Calu3 (cell line): ENCODE measurements around the gene WBP1. TPM values are rescaled to one million over a fixed set of nuclear protein-coding genes. Genes with fewer than 3 reads are reported as not detected.

Experiments used
- BruUV-seq: library from RNA; stranded (reverse); fragments of 400-500 nt; replicated peaks from 2 replicates; lab custom pipeline; 2021; lab: Mats Ljungman, UMichigan
- CTCF ChIA-PET: fragments of 300-600 bp; sonication (Branson Sonifier 250); formaldehyde crosslinking; loops from one replicate; lab custom pipeline; 2022; ENCODE audit warnings: antibody characterized with exemption; lab: Charles Lee
- DNase-seq: peaks from one replicate; pipeline ENCODE4 v3.0.0; 2022
- H3K27ac Mint-ChIP-seq: one replicate; pipeline ENCODE4 v1.8.0; 2022; ENCODE audit warnings: mixed read lengths; ENCODE audit not compliant: unreplicated experiment
- H3K27me3 Mint-ChIP-seq: one replicate; pipeline ENCODE4 v1.8.0; 2022; ENCODE audit warnings: mixed read lengths; ENCODE audit not compliant: unreplicated experiment
- H3K36me3 Mint-ChIP-seq: one replicate; pipeline ENCODE4 v1.8.0; 2022; ENCODE audit warnings: mild to moderate bottlenecking, moderate library complexity, mixed read lengths; ENCODE audit not compliant: insufficient read depth, unreplicated experiment
- H3K4me1 Mint-ChIP-seq: one replicate; pipeline ENCODE4 v1.8.0; 2022; ENCODE audit warnings: mild to moderate bottlenecking, low read depth, mixed read lengths; ENCODE audit not compliant: unreplicated experiment
- H3K4me3 Mint-ChIP-seq: one replicate; pipeline ENCODE4 v1.8.0; 2022; ENCODE audit warnings: mild to moderate bottlenecking, low read depth, moderate library complexity, mixed read lengths; ENCODE audit not compliant: unreplicated experiment
- H3K9me3 Mint-ChIP-seq: one replicate; pipeline ENCODE4 v1.8.0; 2022; ENCODE audit warnings: low read depth, mixed read lengths; ENCODE audit not compliant: unreplicated experiment
- intact Hi-C: fragments of 100-400 bp; cut with micrococcal nuclease; formaldehyde crosslinking; loops from one replicate; pipeline ENCODE4 v1.10.0; 2022; ENCODE audit not compliant: unreplicated experiment
- total RNA-seq: library from RNA; stranded (reverse); gene quantifications from 2 replicates; pipeline ENCODE4 v1.2.3, GENCODE V29; 2022
- TF ChIP-seq, protein P1 (sequence below): fragments of 200-600 bp; IDR thresholded peaks from one replicate; pipeline ENCODE4 v1.8.0; 2022; ENCODE audit warnings: antibody characterized with exemption; ENCODE audit not compliant: unreplicated experiment

WBP1 gene
- total RNA-seq, 1 experiment from 2014 or later = 61.6 TPM

DNA sequence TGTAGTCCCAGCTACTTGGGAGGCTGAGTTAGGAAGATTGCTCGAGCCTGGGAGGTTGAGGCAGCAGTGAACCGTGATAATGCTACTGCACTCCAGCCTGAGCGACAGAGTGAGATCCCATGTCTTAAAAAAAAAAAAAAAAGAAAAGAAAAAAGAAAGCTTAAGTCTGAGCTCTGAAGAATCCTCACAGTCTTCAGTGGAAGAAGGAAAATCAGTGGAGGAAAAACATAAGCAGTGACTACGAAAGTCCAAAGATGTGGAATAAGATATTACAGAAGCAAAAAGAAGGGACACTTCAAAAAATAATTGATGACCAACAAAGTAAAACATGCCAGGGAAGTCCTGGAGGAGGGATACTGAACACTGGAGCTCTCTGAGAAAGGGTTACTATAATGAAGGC, 52.0 kb downstream of the WBP1 start:
- no peaks in the 10 kb centered on the region for H3K9me3 Mint-ChIP-seq
- no peak overlapping the region for H3K4me3 Mint-ChIP-seq
- TF ChIP-seq, protein P1, sequence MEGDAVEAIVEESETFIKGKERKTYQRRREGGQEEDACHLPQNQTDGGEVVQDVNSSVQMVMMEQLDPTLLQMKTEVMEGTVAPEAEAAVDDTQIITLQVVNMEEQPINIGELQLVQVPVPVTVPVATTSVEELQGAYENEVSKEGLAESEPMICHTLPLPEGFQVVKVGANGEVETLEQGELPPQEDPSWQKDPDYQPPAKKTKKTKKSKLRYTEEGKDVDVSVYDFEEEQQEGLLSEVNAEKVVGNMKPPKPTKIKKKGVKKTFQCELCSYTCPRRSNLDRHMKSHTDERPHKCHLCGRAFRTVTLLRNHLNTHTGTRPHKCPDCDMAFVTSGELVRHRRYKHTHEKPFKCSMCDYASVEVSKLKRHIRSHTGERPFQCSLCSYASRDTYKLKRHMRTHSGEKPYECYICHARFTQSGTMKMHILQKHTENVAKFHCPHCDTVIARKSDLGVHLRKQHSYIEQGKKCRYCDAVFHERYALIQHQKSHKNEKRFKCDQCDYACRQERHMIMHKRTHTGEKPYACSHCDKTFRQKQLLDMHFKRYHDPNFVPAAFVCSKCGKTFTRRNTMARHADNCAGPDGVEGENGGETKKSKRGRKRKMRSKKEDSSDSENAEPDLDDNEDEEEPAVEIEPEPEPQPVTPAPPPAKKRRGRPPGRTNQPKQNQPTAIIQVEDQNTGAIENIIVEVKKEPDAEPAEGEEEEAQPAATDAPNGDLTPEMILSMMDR = no peak
- no TSS peak for BruUV-seq
- intact Hi-C loops = no loop called here
- peak overlapping the region; percentile 9 for H3K27ac Mint-ChIP-seq
- DNase-seq = no peak
- CTCF ChIA-PET = no interaction called here
- peaks cover 26% of the 10 kb centered on the region for H3K36me3 Mint-ChIP-seq
- H3K4me1 Mint-ChIP-seq = peaks cover 13% of the 10 kb centered on the region
- H3K27me3 Mint-ChIP-seq = peaks cover 63% of the 10 kb centered on the region

Other genes starting within 250 kb of the WBP1 start
- gene SLC4A5, start 115.0 kb upstream of the WBP1 start, total RNA-seq = 5.8 and 7.0 TPM in 2 replicates
- gene DCTN1, start 78.1 kb upstream of the WBP1 start, total RNA-seq = 113 and 129 TPM in 2 replicates
- gene C2orf81, start 36.8 kb upstream of the WBP1 start, total RNA-seq = 4.0 and 5.7 TPM in 2 replicates
- gene WDR54, start 36.7 kb upstream of the WBP1 start, total RNA-seq = 30.5 and 32.3 TPM in 2 replicates
- gene RTKN, start 16.5 kb upstream of the WBP1 start, total RNA-seq = 97.6 and 103 TPM in 2 replicates
- 41.7 and 42.1 TPM in 2 replicates for gene INO80B, start 3.4 kb upstream of the WBP1 start, total RNA-seq
- 64.8 and 66.3 TPM in 2 replicates for gene MOGS, start 6.9 kb downstream of the WBP1 start, total RNA-seq
- 83.7 and 88.9 TPM in 2 replicates for gene MRPL53, start 14.2 kb downstream of the WBP1 start, total RNA-seq
- 29.9 and 30.4 TPM in 2 replicates for gene CCDC142, start 24.6 kb downstream of the WBP1 start, total RNA-seq
- 26.2 and 32.9 TPM in 2 replicates for gene TTC31, start 24.6 kb downstream of the WBP1 start, total RNA-seq
- gene LBX2, start 41.2 kb downstream of the WBP1 start, total RNA-seq = 3.0 and 3.5 TPM in 2 replicates
- 25.9 TPM in 2 replicates for gene PCGF1, start 49.3 kb downstream of the WBP1 start, total RNA-seq
- gene TLX2, start 56.0 kb downstream of the WBP1 start, total RNA-seq = not detected in 2 replicates
- gene DQX1, start 67.8 kb downstream of the WBP1 start, total RNA-seq = 0.14 TPM in 1 of 2 replicates, not detected in the other
- gene AUP1, start 71.3 kb downstream of the WBP1 start, total RNA-seq = 145 and 153 TPM in 2 replicates
- 23.4 and 26.3 TPM in 2 replicates for gene HTRA2, start 71.5 kb downstream of the WBP1 start, total RNA-seq
- gene LOXL3, start 95.5 kb downstream of the WBP1 start, total RNA-seq = 0.93 and 1.2 TPM in 2 replicates
- gene DOK1, start 96.3 kb downstream of the WBP1 start, total RNA-seq = 2.1 and 2.5 TPM in 2 replicates
- not detected in 2 replicates for gene M1AP, start 189.9 kb downstream of the WBP1 start, total RNA-seq
- gene SEMA4F, start 195.8 kb downstream of the WBP1 start, total RNA-seq = 9.5 and 10.1 TPM in 2 replicates